HG03097 (cell line): ENCODE results near the gene SLC9A3.

Experiments
- ATAC-seq: cut with Tn5 transposase; IDR thresholded peaks from one replicate; pipeline ENCODE4 v1.9.1; 2021; ENCODE audit not compliant: unreplicated experiment, low FRiP score

SLC9A3 gene

DNA sequence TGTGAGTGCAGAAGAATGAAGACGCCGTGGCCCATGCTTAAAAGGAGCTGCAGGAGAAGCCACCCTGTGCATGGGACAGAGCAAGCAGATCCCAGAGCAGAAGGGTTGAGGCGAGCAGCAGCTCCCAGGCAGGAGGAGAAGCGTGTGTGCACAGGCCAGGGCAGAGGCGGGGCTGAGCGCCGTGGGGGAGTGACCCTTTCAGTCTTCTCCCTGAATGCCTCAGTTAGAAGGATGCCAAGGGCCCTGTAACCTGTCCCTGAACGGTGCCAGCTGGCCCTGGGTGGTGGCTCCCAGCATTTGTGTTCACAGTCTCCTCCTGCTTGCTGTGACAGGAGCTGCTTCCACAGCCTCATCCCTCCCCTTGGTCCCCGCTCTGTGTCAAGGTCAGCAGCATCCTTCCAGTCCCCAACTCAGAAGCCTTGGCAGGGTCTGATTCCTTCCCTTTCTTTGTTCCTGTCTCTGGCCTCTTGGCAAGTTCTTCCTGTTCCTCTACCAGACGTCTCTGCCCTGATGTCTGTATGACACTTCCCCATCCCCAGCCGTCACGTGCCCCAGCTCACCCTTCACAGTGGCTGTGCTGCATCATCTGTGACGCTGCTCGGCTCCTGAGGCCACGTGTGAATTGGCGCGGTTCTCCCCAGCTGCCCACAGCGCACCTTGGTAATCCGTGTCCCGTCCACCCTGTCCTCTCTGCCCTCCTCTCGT, 76.0 kb downstream of the SLC9A3 start:
- no peak for ATAC-seq

- ATAC-seq, result no peak
Measured at GRCh38 chr5:447501-447900, 76.7 kb downstream of the SLC9A3 start.

GRCh38 chr5:446883-447263, 77.4 kb downstream of the SLC9A3 start:
- no peak for ATAC-seq

GRCh38 chr5:446066-446882, 78.0 kb downstream of the SLC9A3 start:
- ATAC-seq, result no peak

DNA sequence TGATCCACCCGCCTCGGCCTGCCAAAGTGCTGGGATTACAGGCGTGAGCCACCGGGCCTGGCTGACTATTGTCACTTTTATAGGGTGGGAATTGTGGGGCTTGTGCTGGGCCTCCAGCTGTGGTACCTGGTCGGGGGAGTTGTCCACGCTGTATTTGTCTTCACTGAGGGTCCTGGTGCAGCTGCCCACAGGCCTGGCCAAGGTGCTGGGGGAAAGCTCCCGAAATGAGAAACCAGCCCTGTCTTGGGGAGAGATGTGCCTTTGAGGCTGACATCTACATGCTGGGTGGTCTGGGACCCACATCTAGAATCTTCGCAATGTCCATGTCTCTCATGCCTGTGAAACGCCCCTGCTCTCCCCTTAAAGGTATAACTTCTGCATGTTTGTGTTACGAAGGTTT, 78.7 kb downstream of the SLC9A3 start:
- no peak for ATAC-seq

DNA sequence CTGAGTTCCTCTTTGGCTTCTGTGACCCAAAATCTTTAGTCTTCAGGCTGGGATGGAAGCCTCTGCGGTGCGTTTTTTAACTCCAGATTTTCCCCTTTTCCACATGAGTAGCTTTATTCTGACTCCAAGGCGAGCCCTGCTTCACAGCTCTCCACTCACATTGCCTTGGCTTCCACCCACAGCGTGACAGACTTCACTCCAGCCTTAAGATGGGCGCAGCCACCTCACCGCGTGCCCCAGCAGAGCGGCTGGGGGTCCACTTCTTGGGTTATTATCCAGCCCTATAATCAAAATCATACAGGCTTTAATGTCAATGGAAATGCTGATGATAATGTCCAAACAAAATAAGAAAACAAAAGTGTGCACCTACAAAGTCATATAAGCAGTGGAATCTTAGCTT, 80.0 kb downstream of the SLC9A3 start:
- ATAC-seq, result no peak

DNA sequence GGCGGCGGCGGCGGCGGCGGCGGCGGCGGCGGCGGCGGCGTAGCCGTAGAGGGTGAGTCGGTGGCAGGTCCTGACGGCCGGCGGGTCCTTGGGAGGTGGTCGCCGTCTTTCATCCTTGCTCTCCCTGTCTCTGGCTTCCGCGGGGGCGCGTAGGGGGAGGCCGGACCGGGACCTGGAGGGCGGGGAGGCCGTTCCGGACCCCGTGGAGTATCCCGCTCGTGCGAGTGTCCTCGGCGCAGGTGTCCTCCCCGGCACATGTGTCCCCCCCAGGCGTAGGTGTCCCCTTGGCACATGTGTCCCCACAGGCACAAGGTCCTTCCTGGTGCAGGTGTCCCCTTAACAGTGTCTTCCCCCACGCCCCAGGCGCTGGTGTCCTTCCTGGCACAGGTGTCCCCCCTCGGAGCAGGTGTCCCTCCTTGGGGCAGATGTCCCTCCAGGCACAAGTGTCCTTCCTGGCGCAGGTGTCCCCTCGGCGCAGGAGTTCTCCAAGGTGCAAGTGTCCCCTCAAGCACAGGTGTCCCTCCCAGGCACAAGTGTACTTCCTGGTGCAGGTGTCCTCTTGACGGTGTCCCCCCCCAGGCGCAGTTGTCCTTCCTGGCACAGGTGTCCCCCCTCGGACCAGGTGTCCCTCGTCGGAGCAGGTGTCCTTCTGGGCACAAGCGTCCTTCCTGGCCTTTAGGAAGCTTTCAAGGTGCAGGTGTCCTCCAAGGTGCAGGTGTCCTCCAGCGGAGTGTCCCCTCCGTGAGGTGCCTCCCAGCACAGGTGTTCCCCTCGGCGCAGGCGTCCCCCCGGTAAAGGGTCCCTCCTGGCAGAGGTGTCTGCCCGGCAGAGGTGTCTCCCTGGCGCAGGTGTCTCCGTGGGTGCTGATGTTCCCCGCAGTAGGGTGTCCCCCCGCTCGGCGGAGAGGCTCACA, 80.8 kb downstream of the SLC9A3 start:
- peak; percentile 15 for ATAC-seq

GRCh38 chr5:442335-443238, 81.7 kb downstream of the SLC9A3 start, which contains the start of gene EXOC3:
Gene EXOC3 (plus strand): TSS chr5:443176. CDS start chr5:446206, 3,030 bp downstream.
- peak; percentile 70 for ATAC-seq

DNA sequence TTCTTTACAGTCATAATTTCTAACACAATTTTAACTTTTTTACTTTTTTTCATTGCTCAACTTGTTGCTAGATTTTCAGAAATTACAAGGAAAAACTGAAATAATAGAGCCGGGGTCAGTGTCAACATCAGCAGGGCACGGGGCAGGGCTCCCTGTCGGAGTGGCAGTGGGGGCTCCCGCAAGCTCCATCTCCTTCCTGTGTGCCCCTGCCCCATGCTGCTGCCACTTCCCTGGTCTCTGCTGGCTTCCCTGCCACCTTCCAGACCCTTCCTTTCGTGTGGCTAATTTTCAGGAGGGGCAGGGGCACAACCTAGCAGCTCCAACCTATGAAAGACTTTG, 82.3 kb downstream of the SLC9A3 start:
- ATAC-seq, result no peak

DNA sequence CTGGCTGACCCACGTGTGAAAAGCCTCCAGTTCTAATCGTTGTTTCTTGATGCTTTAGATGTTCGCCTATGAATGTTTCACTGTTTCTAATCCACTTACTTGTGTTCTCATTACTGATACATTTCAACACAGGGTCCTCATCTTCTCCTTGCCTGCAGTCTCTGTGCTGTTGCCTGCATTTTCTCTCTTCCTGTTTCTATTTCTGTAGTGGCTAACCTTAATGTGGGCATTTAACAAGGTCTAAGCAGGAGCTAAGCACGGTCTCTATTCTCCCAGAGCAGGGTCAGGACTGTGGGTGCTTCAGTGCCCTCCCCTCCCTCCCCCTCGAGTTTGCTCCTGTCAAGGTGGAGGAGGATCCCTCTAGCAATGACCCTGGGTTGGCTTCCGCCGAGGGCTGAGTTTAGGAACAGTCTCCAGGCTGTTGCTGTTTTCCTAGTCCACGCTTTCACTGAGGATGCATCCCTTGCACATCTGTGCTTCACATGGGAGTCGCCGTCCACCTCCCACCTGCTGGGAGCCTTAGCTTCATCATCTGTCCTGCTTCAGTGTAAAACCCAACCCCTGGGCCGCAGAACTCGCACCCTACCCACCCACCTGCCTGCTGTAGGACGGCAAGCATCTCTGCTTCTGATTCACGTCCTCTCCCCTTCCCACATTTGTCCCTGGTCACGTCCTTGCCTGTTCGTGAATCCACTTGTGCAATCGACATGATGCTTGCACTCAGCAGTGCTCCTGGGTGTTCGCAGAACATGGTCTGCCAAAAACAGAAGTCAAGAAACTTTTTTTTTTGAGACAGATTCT, 83.6 kb downstream of the SLC9A3 start:
- no peak for ATAC-seq

GRCh38 chr5:439636-440035, 84.6 kb downstream of the SLC9A3 start:
- no peak for ATAC-seq

DNA sequence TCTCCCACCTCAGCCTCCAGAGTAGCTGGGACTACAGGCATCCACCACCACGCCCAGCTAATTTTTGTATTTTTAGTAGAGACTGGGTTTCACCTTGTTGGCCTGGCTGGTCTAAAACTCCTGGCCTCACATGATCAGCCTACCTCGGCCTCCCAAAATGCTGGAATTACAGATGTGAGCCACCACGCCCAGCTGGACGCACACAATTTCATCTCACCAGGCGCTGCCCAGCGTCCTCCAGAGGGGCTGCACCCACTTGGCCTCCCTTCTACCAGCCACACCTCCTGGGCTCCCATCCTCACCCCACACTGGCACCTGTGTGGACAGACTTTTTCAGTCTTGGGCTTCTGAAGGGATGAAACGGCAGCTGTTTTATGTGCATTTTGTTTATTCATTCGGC, 85.1 kb downstream of the SLC9A3 start:
- ATAC-seq, result no peak

- no peak for ATAC-seq
Measured at GRCh38 chr5:438481-438981, 85.7 kb downstream of the SLC9A3 start.

DNA sequence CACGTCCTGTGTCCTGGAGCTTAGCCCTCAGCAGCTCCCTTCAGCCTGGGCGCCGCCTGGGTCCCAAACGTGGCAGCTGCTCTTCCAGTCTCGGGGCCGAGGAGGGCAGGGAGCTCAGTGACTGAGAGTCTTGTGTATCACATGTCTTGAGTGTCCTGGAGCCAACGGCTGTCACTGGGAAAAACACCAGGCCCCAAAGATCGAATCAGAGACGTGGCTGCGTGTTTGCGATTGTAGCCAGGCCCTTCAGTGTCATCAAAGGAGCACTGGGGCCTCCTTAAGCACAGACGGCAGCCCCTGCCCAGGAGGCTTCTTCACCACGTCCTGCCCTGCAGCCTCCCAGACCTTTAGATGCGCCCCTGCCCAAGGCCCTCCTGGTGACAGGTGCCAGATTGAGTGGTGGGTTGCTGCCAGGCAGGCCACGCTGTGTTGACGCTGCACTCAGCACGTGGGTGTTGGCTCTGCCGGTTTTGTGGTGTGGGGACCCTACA, 86.9 kb downstream of the SLC9A3 start:
- no peak for ATAC-seq

DNA sequence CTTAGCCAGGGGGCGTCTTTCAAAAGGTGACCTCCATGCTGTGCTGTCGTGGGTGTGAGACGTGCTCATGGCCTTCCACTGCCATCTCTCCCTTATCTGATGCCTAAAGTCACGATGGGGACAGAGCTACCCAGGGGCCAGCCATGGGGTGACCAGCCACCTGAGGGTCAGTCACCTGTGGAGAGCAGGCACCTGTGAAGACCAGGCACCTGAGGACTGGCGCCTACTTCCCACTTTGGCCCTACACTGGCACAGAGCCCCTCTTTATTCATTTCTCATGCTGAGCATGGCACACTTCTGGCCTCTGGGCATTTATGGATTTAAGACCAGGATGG, 87.6 kb downstream of the SLC9A3 start:
- no peak for ATAC-seq

GRCh38 chr5:435961-436640, 88.1 kb downstream of the SLC9A3 start:
- ATAC-seq, result no peak

- no peak for ATAC-seq
Measured at GRCh38 chr5:435156-435790, 89.0 kb downstream of the SLC9A3 start.
